NB4 (cell line): ENCODE measurements around the gene PARM1.

Experiments used
- DNase-seq: peaks from one replicate; pipeline ENCODE4 v3.0.0; 2010; ENCODE audit warnings: low read depth
- H3K4me3 ChIP-seq: one replicate; pipeline ENCODE4 v1.5.1; 2011; ENCODE audit warnings: mild to moderate bottlenecking, low read depth, low read length, moderate library complexity
- MYC ChIP-seq: IDR thresholded peaks from 2 replicates; pipeline ENCODE4 v1.6.1; 2011; ENCODE audit warnings: low read depth, low read length
- POLR2A ChIP-seq: IDR thresholded peaks from 2 replicates; pipeline ENCODE4 v1.6.1; 2011; ENCODE audit warnings: mild to moderate bottlenecking; ENCODE audit not compliant: insufficient read length; ENCODE audit errors: extremely low read depth
- TF ChIP-seq, protein P1 (sequence below): IDR thresholded peaks from one replicate; pipeline ENCODE4 v1.5.1; 2012; ENCODE audit warnings: low read depth, low read length
- TF ChIP-seq, protein P2 (sequence below): IDR thresholded peaks from 2 replicates; pipeline ENCODE4 v1.6.1; 2011; ENCODE audit warnings: low read depth, low read length

The PARM1 gene

DNA sequence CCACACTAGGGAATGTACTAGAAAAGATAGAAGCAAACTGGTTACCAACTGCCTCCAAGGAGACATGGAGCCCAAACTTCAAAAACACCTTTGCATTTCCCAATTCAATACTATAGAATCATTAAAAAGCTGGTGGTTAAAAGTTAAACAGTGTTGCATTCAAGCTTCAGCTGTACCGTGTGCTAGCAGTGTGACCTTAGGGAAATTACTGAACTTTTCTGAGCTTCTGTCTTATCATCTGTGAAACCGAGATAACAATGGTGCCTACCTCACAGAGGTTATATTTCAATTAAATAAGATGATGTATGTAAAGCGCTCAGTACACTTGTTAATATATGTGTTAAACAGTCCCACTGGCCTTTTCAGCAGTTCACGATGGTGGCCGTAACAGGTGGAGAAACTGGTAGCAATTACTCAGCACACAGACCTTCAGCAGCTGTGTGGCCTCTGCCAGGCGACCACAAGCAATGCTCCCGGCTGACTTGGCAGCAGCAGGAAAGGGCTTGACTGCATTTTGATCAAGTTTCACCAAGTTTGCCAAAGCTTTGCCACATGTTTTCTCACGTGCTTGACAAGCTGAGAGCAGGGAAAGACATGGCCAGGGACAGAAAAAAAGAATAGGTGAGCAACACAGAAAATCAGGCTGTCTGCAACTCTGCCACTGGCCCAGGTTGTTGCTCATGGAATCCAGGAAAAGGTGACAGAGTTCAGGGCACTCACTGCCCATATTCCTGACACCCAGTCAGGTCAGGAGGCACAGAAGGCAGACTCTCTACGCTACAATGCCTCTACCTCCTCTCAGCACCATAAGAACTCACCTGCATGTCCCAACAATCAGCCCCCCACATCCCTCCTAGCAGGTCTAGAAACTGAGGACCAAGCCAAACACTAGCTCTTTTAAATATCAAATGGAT is 72.1 kb downstream of the PARM1 start:
- H3K4me3 ChIP-seq, result no peak overlapping the region
- TF ChIP-seq, protein P1, sequence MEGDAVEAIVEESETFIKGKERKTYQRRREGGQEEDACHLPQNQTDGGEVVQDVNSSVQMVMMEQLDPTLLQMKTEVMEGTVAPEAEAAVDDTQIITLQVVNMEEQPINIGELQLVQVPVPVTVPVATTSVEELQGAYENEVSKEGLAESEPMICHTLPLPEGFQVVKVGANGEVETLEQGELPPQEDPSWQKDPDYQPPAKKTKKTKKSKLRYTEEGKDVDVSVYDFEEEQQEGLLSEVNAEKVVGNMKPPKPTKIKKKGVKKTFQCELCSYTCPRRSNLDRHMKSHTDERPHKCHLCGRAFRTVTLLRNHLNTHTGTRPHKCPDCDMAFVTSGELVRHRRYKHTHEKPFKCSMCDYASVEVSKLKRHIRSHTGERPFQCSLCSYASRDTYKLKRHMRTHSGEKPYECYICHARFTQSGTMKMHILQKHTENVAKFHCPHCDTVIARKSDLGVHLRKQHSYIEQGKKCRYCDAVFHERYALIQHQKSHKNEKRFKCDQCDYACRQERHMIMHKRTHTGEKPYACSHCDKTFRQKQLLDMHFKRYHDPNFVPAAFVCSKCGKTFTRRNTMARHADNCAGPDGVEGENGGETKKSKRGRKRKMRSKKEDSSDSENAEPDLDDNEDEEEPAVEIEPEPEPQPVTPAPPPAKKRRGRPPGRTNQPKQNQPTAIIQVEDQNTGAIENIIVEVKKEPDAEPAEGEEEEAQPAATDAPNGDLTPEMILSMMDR, result no peak
- DNase-seq, result no peak

DNA sequence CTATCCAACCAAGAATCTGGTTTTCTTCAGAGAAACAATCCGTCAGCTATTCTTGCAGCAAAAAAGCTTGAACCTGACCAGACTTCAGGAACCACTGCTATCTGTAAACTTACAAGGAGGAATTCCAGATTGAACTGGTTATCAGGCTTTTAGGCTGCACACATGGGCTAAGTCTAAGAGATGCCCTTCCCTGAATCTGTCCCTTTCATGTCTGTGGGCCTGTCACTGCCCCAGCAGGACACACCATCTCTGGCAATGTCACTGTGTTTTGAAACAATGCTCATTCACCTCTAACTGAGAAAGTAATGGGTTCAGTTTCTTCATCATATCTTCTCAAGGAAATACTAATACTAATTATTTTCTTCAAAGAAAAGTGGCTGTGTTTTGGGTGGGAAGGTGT is 72.8 kb downstream of the PARM1 start:
- no peak overlapping the region for H3K4me3 ChIP-seq
- no peak for DNase-seq
- TF ChIP-seq, protein P1, result no peak
- TF ChIP-seq MYC (no peak), POLR2A (no peak)
- TF ChIP-seq, protein P2, sequence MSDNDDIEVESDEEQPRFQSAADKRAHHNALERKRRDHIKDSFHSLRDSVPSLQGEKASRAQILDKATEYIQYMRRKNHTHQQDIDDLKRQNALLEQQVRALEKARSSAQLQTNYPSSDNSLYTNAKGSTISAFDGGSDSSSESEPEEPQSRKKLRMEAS, result no peak

DNA sequence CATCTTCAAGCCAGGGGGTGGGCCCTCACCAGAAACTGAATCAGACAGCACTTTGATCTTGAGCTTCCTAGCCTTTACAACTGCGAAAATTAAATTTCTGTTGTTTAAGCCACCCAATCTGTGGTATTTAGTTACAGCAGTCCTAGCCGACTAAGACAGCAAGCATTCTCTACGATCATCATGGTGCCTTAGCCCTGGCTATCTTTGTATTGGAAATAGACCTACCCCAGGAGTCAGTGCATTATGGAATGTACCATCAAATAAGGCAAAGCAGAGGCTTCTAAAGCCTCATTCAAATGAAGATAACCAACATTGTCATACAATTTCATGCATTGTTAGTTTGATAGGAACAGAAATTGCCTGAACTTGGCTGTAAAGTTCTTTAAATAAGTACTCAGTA is 75.0 kb downstream of the PARM1 start:
- TF ChIP-seq, protein P2, result no peak
- H3K4me3 ChIP-seq, result no peak overlapping the region
- DNase-seq, result no peak

DNA sequence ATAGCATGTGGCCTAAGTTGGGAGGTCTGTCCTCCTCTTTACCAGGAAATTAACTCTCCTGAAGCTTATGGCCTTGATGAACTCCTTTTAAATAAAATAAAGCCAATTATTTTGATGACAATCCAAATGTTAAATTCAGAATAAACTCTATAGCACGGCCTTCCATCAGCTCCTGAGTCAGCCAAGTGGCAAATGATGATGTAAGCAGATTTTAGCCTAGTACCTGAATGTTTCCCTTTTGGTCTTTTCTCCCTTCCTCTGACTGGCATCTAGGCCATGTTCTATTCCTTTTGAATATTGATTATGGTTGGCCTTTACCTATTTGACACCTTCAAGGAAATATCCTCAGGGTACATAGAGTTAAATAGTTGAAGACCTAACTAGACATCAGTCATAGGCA is 76.2 kb downstream of the PARM1 start:
- H3K4me3 ChIP-seq, result no peak overlapping the region
- no peak for DNase-seq
- TF ChIP-seq, protein P1, result no peak
- TF ChIP-seq POLR2A (no peak), MYC (no peak)
- TF ChIP-seq, protein P2, result no peak

DNA sequence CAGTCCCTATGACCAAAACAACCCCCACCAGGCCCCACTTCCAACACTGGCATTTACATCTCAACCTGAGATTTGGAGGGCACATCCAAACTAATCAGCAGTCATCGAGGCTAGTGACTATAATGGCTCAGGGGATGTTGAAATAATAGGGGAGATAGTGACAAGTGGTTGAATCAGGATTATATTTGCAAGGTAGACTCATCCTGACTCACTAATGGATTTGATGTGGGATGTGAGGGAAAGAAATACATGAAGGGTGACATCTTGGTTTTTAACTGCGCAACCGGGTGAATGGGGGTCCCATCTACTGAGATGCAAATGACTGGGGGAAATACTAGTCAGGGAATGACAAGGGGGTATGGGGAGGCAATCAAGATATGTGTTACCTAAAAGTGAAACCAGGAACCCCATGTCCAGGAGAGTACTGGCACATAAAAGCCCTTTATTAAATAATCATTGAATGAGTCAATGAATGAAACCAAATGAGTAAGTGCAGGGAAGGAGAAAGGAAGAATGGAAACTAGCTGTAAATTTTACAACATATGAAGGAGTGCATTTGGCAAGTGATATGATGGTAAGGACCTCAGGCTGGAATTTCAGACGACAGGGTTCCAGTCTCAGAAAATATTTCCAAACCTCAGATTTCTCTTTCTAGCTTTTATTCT is 78.3 kb downstream of the PARM1 start:
- DNase-seq, result no peak
- TF ChIP-seq POLR2A, result no peak
- TF ChIP-seq, protein P2, result no peak
- TF ChIP-seq, protein P1, result no peak
- no peak for TF ChIP-seq MYC
- H3K4me3 ChIP-seq, result no peak overlapping the region

DNA sequence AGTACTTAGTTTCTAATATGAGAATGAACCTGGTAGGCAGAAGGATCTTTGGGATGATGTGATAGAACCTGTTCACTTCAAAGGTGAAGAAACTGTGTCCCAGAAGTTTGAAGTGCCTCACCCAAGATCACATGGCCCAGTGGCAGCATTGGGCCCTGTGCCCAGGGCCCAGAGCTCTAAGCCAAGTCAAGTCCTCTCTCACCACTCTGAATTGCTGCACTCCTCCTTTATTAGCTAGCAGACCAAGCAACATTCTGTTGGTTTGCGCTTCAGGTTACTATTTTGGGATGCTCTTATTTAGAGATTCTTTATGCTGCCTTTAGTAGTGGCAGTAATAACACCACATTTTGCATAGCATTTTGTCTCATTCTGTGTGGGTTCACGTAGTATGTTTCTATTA is 82.7 kb downstream of the PARM1 start:
- no peak for DNase-seq
- no peak overlapping the region for H3K4me3 ChIP-seq
- TF ChIP-seq POLR2A (no peak), MYC (no peak)
- TF ChIP-seq, protein P2, result no peak
- TF ChIP-seq, protein P1, result no peak
